Panc1 (cell line): Measurements from ENCODE around the gene MRPS22. TPM values are rescaled to one million over a fixed set of nuclear protein-coding genes. Genes with fewer than 3 reads are reported as not detected.

Experiments used
- ATAC-seq: fragments of 200-7000 bp; cut with Tn5 transposase; 2 replicates; pipeline ENCODE4 v1.9.1; 2020; ENCODE audit warnings: mild to moderate bottlenecking, moderate library complexity
- BruUV-seq: library from RNA; stranded (reverse); fragments of 400-500 nt; replicated peaks from 2 replicates; lab custom pipeline; 2021; lab: Mats Ljungman, UMichigan
- CTCF ChIA-PET: fragments of 300-600 bp; sonication (Branson Sonifier 250); formaldehyde crosslinking; loops from one replicate; lab custom pipeline; 2022; ENCODE audit warnings: antibody characterized with exemption; lab: Charles Lee
- POLR2A ChIA-PET: fragments of 300-600 bp; sonication (Branson Sonifier 250); formaldehyde crosslinking; loops from one replicate; lab custom pipeline; 2022; ENCODE audit warnings: antibody characterized with exemption; lab: Charles Lee
- DNase-seq: peaks from one replicate; pipeline ENCODE4 v3.0.0-alpha.2; 2010; ENCODE audit warnings: low read depth, low spot score
- H3K27ac ChIP-seq: 2 replicates; pipeline ENCODE4 v1.5.1; 2011; ENCODE audit warnings: mild to moderate bottlenecking, low read length, inconsistent platforms
- H3K27me3 ChIP-seq: fragments of 200-500 bp; sonication (Bioruptor generic); 2 replicates; pipeline ENCODE4 v1.6.0; 2014; ENCODE audit warnings: low read length, inconsistent platforms; ENCODE audit not compliant: control insufficient read depth, insufficient read depth
- H3K36me3 ChIP-seq: fragments of 200-500 bp; sonication (Bioruptor generic); 2 replicates; pipeline ENCODE4 v1.5.1; 2014; ENCODE audit warnings: inconsistent platforms, mild to moderate bottlenecking, low read length, moderate library complexity; ENCODE audit not compliant: control insufficient read depth, insufficient read depth
- H3K4me1 ChIP-seq: 2 replicates; pipeline ENCODE4 v1.5.1; 2011; ENCODE audit warnings: inconsistent platforms, mild to moderate bottlenecking, low read length, moderate library complexity; ENCODE audit not compliant: control insufficient read depth, insufficient read depth
- H3K4me3 ChIP-seq, 2 experiments: 2 replicates each; pipeline ENCODE4 v1.5.1; 2011 to 2012; ENCODE audit warnings: low read depth in 2 of 2, low read length in 2 of 2, mild to moderate bottlenecking in 2 of 2, inconsistent platforms in 1 of 2, moderate library complexity in 1 of 2
- H3K9me3 ChIP-seq: fragments of 200-500 bp; sonication (Bioruptor generic); 2 replicates; pipeline ENCODE4 v1.5.1; 2014; ENCODE audit warnings: low read depth, mild to moderate bottlenecking, inconsistent platforms, low read length, moderate library complexity; ENCODE audit not compliant: control insufficient read depth, insufficient read depth
- POLR2AphosphoS5 ChIP-seq: IDR thresholded peaks from 2 replicates; pipeline ENCODE4 v1.6.1; 2012; ENCODE audit warnings: mild to moderate bottlenecking, low read depth, low read length, moderate library complexity
- REST ChIP-seq, 2 experiments: IDR thresholded peaks; 2 replicates each; pipeline ENCODE4 v1.6.1; 2011 to 2012; ENCODE audit warnings: low read depth in 2 of 2, control low read depth in 1 of 2, low read length in 1 of 2, mild to moderate bottlenecking in 1 of 2, moderate library complexity in 1 of 2; ENCODE audit not compliant: insufficient read depth in 1 of 2
- SIN3A ChIP-seq: IDR thresholded peaks from 2 replicates; pipeline ENCODE4 v1.6.1; 2012; ENCODE audit warnings: low read depth, mild to moderate bottlenecking, low read length, moderate library complexity, borderline replicate concordance; ENCODE audit not compliant: insufficient read depth
- in situ Hi-C: cut with HindIII; loops from 2 replicates; pipeline ENCODE4 v1.10.0; 2016; ENCODE audit warnings: low sequenced_read_pairs, low pct_unique_long_range_greater_than_20kb
- intact Hi-C: fragments of 100-400 bp; cut with micrococcal nuclease; formaldehyde crosslinking; loops from one replicate; pipeline ENCODE4 v1.10.0; 2022; ENCODE audit not compliant: unreplicated experiment
- total RNA-seq: library from RNA; stranded (reverse); gene quantifications from one replicate; pipeline ENCODE4 v1.2.1, GENCODE V29; 2021; ENCODE audit not compliant: unreplicated experiment

Gene MRPS22
- total RNA-seq, 1 experiment from 2014 or later = 61.9 TPM

GRCh38 chr3:139307072-139307491 is 36.7 kb upstream of the MRPS22 start:
- intact Hi-C loops = no loop called here
- ChIA-PET CTCF (interaction anchor here (0.5 kb wide), 1 partner anchor 371 kb away, joined by 7 read pairs; no protein-coding TSS in a partner anchor), POLR2A (no interaction called here)
- peaks cover 48% of the 10 kb centered on the region for H3K4me1 ChIP-seq
- no peak overlapping the region for H3K4me3 ChIP-seq
- no TSS peak for BruUV-seq
- TF ChIP-seq SIN3A = no peak
- TF ChIP-seq REST (IDR thresholded peaks at IDR 0.05; ENCODE audit: insufficient read depth in 1 of 2, low read depth in 2 of 2, low read length in 1 of 2) = no peak
- in situ Hi-C loops = no loop called here
- DNase-seq (no peak), ATAC-seq (no peak)
- no peaks in the 10 kb centered on the region for H3K27me3 ChIP-seq
- H3K36me3 ChIP-seq = no peaks in the 10 kb centered on the region
- H3K27ac ChIP-seq = peak overlapping the region; percentile 8; the same call in 1 of the 2 replicates
- H3K9me3 ChIP-seq = no peaks in the 10 kb centered on the region

GRCh38 chr3:139307601-139308555 is 35.9 kb upstream of the MRPS22 start:
- in situ Hi-C loops = no loop called here
- Histone ChIP-seq H3K27ac (peak overlapping the region; percentile 57; the same call in 1 of the 2 replicates), H3K27me3 (no peaks in the 10 kb centered on the region), H3K36me3 (no peaks in the 10 kb centered on the region), H3K9me3 (no peaks in the 10 kb centered on the region), H3K4me1 (peaks cover 48% of the 10 kb centered on the region), H3K4me3 (no peak overlapping the region)
- no peak for ATAC-seq
- ChIA-PET CTCF (no interaction called here), POLR2A (no interaction called here)
- no peak for DNase-seq
- no TSS peak for BruUV-seq
- intact Hi-C loops = no loop called here
- TF ChIP-seq SIN3A = no peak
- TF ChIP-seq POLR2AphosphoS5 = no peak
- no peak for TF ChIP-seq REST (IDR thresholded peaks at IDR 0.05; ENCODE audit: insufficient read depth in 1 of 2, low read depth in 2 of 2, low read length in 1 of 2)
